HG03432 (cell line): ENCODE measurements around the gene HSD17B2.

Experiments
- ATAC-seq: cut with Tn5 transposase; IDR thresholded peaks from one replicate; pipeline ENCODE4 v1.9.1; 2021; ENCODE audit warnings: mild to moderate bottlenecking, moderate library complexity; ENCODE audit not compliant: unreplicated experiment

The HSD17B2 gene

GRCh38 chr16:82047374-82047773, 12.3 kb downstream of the HSD17B2 start:
- ATAC-seq, result no peak

- no peak for ATAC-seq
Observed at GRCh38 chr16:82047787-82048186, 12.7 kb downstream of the HSD17B2 start.

- ATAC-seq, result no peak
Observed at GRCh38 chr16:82049484-82049883, 14.4 kb downstream of the HSD17B2 start.

DNA sequence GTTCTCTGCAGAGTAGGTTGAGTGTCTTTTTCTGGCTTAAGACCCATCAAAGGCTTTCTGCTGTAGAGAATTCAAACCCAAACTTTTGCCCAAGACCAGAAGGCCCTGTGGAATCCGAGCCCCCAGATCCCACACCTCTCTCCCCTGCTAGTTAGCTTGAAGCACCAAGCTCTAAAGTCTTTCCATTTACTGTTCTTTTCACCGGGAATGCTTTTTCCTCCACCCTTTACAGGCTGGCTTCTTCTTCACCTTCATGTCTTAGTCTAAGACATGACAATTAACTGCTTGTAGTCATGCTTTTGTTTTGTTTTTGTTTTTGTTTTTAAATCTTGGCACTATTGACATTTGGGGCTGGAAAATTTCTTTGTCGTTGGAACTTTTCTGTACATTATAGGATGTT, 15.5 kb downstream of the HSD17B2 start:
- ATAC-seq, result no peak

DNA sequence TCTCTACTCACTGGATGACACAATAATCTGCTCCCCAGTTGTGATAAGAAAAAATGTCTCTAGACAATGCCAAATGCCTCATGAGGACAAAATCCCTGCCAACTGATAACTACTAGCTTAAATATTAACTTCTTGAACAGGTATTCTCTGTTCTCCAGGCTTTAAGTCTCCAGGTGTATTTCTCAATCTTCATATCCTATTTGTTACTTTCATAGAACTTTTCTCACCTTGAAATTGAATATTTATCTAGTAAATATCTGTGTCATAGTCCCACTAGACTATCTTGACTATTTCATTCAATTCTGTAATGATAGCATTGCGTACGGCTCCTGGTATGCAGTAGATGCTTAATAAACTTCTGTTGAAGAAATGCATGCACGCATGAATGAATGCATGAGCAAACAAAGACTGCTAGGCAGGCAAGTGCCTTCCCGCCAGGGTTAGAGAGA, 15.9 kb downstream of the HSD17B2 start:
- no peak for ATAC-seq

DNA sequence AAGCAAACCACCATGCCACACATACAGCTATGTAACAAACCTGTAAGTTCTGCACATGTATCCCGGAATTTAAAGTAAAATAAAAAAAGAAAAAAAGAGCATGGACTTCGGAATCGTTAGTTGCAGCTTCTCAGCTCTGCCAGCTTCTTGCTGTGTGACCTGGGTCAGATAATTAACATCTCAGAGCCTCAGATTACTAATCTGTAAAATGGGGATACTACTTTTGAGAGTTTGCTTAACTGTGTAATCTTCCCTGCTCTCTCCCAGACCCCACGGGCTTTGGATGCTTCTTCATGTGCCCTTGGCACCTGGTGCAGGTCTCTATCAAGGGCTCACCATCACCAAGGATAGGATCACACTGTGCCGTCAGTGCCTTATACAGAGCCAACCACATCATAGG, 16.6 kb downstream of the HSD17B2 start:
- no peak for ATAC-seq

DNA sequence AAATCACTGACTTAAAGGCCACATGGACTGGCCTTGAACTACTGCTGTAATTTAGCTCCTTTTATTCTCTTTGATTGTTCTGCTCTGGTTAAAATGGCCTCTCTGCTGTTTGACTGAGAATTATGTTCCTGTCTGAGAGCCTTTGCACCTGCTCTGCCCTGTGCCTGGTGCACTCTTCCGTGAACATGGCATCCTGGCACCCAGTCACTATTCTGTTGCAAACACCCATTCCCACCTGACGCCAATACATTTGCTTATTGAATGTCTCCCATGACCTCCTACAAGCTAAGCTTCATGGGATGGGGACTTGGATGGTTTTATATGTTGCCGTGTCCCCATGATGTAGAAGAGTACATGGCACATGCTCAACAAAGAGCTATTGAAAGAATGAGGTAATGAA, 20.1 kb downstream of the HSD17B2 start:
- ATAC-seq, result no peak

DNA sequence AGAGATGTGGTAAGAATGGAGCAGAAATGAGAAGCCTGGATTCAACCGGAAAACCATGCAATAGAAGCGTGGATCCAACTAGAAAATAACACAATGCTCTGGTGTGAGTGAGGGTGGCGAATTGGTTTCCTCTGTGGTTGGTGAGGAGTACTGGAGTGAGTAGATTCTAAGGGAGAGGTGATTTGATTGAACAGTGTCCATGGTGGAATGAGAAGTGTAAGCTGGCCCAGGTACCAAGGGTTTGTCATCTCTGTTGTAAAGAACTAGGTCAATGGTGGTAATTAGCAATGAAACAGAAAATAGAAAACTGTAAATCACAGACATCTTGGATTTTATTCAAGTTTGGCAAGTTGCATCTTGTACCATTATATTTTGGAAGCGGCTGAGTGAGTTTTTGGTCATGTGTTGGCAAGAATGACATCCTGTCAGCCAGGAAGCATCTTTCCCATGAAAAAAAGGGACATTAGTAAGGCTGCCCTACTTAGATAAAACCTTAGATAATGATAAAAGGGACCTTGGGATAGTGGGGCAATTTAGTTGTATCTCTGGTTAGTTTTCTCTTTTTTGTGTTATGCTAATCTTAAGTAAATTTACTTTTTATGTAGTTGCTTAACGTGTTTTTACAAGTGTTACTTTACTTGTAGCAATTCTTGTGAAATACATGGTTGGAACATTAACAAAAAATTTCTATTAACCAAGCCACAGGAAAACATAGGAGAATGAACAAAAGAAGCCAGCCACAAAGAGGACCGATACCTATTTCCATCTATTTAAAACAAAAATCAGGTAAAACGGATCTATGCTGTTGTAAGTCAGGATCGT, 20.9 kb downstream of the HSD17B2 start:
- ATAC-seq, result no peak

DNA sequence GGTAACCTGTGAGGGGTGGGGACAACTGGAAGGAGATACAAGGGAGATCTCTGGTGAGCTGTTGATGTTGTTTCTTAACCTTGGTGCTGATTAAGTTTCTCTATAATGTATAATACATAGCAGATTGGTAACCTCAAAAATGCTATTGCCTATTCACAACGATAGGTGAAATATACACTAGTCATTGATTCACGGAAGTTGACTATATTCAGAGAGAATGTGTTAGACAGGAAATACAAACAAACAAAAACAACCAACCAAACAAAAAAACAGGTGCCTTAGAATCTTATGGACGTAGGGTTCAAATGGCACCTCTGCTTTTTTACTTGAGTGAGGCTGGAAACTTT, 21.5 kb downstream of the HSD17B2 start:
- ATAC-seq, result no peak

- no peak for ATAC-seq
Observed at GRCh38 chr16:82059161-82059982, 24.3 kb downstream of the HSD17B2 start.

- no peak for ATAC-seq
Observed at GRCh38 chr16:82059983-82060421, 24.9 kb downstream of the HSD17B2 start.

- no peak for ATAC-seq
Observed at GRCh38 chr16:82061861-82062525, 26.9 kb downstream of the HSD17B2 start.

- no peak for ATAC-seq
Observed at GRCh38 chr16:82062645-82063058, 27.6 kb downstream of the HSD17B2 start.

DNA sequence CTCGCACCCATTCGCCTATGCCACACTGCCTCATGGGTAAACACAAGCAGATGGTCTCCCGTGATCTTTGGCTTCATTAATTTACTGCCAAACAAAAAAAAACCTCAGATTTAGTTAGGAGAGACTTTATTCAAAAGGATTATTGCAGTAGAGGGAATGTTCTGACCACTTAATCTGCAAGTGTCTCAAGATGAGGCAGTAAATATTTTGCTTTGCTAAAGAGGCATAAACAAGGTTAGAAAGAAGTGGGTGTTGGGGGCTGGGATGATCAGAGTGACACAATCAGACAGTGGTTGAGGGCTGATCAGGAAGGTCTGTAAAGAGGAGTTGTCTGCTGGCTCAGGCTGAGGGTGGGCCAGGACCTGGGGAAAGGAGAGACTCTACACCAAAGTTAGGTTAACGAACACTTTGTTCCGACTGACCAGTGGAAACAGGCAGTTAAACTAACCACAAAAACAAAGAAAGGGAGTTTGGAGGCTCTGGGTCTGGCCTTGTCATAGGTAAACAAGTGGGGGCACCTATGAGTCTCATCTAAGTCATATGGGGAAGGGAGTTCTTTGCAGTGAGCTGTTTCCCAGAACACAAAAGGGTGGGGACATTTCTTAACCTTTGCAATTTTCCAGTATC, 28.5 kb downstream of the HSD17B2 start:
- ATAC-seq, result no peak

DNA sequence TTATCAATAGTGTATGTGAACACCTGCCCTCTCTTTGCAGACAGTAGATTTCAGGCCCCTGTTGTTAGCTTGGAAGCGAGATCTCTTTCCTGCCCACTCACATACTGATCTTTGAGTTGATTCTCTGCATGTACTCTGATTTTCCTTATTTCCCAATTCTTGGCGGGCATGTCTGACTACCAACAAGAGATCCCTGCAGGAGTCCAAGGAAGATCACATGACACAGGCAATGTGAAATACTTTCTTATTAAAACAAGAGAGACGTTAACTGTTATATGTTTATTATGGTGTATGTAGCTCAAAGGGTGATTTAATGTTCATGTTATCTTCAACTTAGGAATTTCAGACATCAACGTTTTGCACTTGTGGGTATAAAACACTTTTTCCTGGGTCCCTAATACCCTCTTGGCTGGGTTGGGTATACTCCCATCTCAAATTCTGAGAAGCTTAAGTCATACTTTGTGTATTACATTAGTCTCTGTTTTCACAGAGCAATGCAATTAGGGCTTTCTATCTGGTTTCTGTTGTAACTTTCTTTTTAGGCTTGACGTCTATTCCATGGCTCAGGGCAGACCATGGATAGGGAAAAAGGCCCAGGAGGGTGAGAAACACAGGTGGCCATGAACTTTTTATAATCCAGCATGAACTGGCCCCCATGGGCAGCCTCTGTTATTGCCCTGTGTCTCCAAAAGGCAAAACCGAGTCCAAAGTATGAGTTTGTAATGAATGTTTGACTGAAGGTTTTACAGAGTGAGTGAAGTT, 32.2 kb downstream of the HSD17B2 start:
- ATAC-seq, result no peak

DNA sequence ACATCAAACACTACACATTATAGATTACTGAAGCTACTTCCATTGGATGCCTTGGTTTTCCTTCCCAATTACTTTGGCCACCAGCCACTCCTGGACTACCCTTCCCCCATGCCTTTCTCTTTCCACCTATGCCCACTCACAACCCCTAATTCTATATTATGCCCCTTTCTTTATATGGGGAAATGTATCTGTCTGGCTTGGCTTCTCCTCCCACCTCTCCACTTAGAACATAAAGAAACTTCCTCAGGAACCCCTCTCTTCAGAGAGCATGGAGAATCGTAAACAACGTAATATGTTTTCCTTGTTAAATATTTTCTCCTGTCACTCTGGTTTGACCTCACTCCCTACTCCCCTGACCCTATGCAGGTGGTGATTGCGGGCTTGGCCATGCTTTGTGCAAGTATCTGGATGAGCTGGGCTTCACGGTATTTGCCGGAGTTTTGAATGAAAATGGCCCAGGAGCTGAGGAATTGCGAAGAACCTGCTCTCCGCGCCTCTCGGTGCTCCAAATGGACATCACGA, 32.8 kb downstream of the HSD17B2 start:
- ATAC-seq, result no peak

DNA sequence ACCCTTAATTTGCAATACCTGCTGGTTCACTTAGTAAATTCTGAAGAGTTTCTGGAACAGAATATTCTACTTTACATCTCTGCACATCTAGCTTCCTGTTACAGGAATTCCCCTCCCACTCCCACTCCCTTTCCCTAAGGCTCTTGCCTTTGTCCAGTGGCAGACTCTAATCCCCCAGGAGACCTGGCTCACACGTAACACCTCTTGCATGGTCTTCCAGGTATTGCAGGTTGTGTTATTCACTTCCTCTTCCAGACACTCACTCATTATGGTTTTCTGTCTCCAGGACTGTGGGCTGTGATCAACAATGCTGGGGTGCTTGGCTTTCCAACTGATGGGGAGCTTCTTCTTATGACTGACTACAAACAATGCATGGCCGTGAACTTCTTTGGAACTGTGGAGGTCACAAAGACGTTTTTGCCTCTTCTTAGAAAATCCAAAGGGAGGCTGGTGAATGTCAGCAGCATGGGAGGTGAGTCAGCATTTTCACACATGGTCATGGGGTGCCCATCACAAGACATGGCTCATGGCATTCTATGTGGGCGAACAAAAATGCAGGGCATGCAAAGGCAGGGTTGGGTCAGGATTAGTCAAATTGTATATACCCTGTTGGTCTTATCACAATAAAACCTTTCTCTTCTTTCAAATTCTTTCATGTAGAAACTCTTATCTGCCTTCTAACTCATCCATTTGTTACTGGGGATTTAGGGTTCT, 35.8 kb downstream of the HSD17B2 start:
- ATAC-seq, result no peak

GRCh38 chr16:82071421-82071820, 36.4 kb downstream of the HSD17B2 start:
- ATAC-seq, result no peak

DNA sequence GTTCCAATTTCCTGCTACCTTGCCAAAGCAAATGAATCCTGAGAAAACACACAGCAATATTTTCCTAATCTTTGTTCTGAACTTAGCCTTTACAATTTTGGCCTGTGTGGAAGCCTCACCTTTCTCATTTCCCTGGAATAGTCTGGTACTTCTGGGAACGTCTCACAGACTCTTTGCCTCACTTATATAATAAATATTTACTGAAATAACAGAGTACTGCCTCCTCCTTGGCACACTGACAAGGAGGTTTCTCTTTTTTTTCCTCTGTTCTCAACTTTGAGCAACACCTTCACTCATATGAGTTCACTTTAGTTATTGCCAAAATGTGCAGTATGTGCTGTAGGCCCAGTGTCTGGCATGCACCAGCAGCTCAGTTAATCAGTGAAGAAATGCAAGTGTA, 37.3 kb downstream of the HSD17B2 start:
- ATAC-seq, result no peak
